HG03135 (cell line): ENCODE measurements around the gene M6PR.
"Not testable (repeated sequence)": the region's sequence is repeated elsewhere in the genome, so short reads cannot be mapped to it uniquely, and the experiment has no call there.

Experiments used
- ATAC-seq: cut with Tn5 transposase; IDR thresholded peaks from one replicate; pipeline ENCODE4 v1.9.1; 2021; ENCODE audit warnings: mild to moderate bottlenecking, moderate library complexity; ENCODE audit not compliant: unreplicated experiment

M6PR gene

GRCh38 chr12:8914033-8914715, 35.3 kb downstream of the M6PR start, which contains the start of gene PHC1:
Gene PHC1, plus strand, starts transcription at chr12:8914509. Its CDS starts 3,169 bp downstream, at chr12:8917678.
- peak; percentile 67 for ATAC-seq

GRCh38 chr12:8913702-8914032, 35.8 kb downstream of the M6PR start:
- no peak for ATAC-seq

- no peak for ATAC-seq
Observed at GRCh38 chr12:8912914-8913313, 36.5 kb downstream of the M6PR start.

- ATAC-seq, result no peak
Observed at GRCh38 chr12:8911606-8912268, 37.7 kb downstream of the M6PR start.

GRCh38 chr12:8909752-8910151, 39.7 kb downstream of the M6PR start:
- no peak for ATAC-seq

- ATAC-seq, result no peak
Observed at GRCh38 chr12:8907513-8907912, 41.9 kb downstream of the M6PR start.

GRCh38 chr12:8906266-8907180, 42.9 kb downstream of the M6PR start:
- no peak for ATAC-seq

- no peak for ATAC-seq
Observed at GRCh38 chr12:8905546-8905945, 43.9 kb downstream of the M6PR start.

- ATAC-seq, result no peak
Observed at GRCh38 chr12:8904665-8905064, 44.8 kb downstream of the M6PR start.

GRCh38 chr12:8903646-8904045, 45.8 kb downstream of the M6PR start:
- ATAC-seq, result no peak

GRCh38 chr12:8902703-8903102, 46.7 kb downstream of the M6PR start:
- not testable (repeated sequence) for ATAC-seq

- ATAC-seq, result no peak
Observed at GRCh38 chr12:8899830-8900229, 49.6 kb downstream of the M6PR start.

- no peak for ATAC-seq
Observed at GRCh38 chr12:8897081-8897480, 52.4 kb downstream of the M6PR start.

- ATAC-seq, result no peak
Observed at GRCh38 chr12:8894986-8895385, 54.5 kb downstream of the M6PR start.

- ATAC-seq, result no peak
Observed at GRCh38 chr12:8894378-8894777, 55.1 kb downstream of the M6PR start.

GRCh38 chr12:8891976-8892375, 57.5 kb downstream of the M6PR start:
- no peak for ATAC-seq
